Measurements from ENCODE around the gene STUM.

GRCh38 chr1:226549094-226549936, 751 bp downstream of the STUM start:
- TF ChIP-seq POLR2A (IDR thresholded peaks at IDR 0.05) (peak in 1 of 4 donors; percentile 31), CTCF (IDR thresholded peaks at IDR 0.05) (peak in 1 of 6 experiments; percentile 2)
